ENCODE measurements around the gene PCYT2. TPM values are rescaled to one million over a fixed set of nuclear protein-coding genes. Genes with fewer than 3 reads are reported as not detected.

PCYT2 gene
- total RNA-seq, 2 experiments from 2014 or later = 18.7 to 18.9 TPM

- Mint-ChIP-seq H3K36me3 (ENCODE audit: low read depth) (peaks cover 10% of the 10 kb centered on the region), H3K27me3 (no peaks in the 10 kb centered on the region), H3K9me3 (no peaks in the 10 kb centered on the region), H3K4me1 (ENCODE audit: low read depth) (peaks cover 29% of the 10 kb centered on the region), H3K27ac (no peak overlapping the region), H3K4me3 (no peak overlapping the region)
- no peak overlapping the region for H3K4me3 ChIP-seq (ENCODE audit: low read length)
- H3K27ac ChIP-seq (ENCODE audit: low read depth in 1 of 2, low read length in 2 of 2) = no peak overlapping the region
- peaks cover 52% of the 10 kb centered on the region for H3K4me1 ChIP-seq (ENCODE audit: insufficient read depth, low read length)
- TF ChIP-seq, protein P1, sequence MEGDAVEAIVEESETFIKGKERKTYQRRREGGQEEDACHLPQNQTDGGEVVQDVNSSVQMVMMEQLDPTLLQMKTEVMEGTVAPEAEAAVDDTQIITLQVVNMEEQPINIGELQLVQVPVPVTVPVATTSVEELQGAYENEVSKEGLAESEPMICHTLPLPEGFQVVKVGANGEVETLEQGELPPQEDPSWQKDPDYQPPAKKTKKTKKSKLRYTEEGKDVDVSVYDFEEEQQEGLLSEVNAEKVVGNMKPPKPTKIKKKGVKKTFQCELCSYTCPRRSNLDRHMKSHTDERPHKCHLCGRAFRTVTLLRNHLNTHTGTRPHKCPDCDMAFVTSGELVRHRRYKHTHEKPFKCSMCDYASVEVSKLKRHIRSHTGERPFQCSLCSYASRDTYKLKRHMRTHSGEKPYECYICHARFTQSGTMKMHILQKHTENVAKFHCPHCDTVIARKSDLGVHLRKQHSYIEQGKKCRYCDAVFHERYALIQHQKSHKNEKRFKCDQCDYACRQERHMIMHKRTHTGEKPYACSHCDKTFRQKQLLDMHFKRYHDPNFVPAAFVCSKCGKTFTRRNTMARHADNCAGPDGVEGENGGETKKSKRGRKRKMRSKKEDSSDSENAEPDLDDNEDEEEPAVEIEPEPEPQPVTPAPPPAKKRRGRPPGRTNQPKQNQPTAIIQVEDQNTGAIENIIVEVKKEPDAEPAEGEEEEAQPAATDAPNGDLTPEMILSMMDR (IDR thresholded peaks at IDR 0.05) = no peak
- intact Hi-C loops (cut with DNase I, micrococcal nuclease) = no loop called here
- ChIA-PET POLR2A (no interaction called here), CTCF (no interaction called here)
- ATAC-seq (ENCODE audit: poor library complexity) = no peak
- no peaks in the 10 kb centered on the region for H3K9me3 ChIP-seq (ENCODE audit: control insufficient read depth in 1 of 2, insufficient read depth in 1 of 2, low read length in 2 of 2)
- no peaks in the 10 kb centered on the region for H3K27me3 ChIP-seq (ENCODE audit: control insufficient read depth in 1 of 2, insufficient read depth in 2 of 2, low read length in 2 of 2)
- H3K36me3 ChIP-seq (ENCODE audit: insufficient read depth, low read length) = peaks cover 4% of the 10 kb centered on the region
- DNase-seq = no peak
Observed at GRCh38 chr17:81922566-81923301, 11.5 kb upstream of the PCYT2 start.

DNA sequence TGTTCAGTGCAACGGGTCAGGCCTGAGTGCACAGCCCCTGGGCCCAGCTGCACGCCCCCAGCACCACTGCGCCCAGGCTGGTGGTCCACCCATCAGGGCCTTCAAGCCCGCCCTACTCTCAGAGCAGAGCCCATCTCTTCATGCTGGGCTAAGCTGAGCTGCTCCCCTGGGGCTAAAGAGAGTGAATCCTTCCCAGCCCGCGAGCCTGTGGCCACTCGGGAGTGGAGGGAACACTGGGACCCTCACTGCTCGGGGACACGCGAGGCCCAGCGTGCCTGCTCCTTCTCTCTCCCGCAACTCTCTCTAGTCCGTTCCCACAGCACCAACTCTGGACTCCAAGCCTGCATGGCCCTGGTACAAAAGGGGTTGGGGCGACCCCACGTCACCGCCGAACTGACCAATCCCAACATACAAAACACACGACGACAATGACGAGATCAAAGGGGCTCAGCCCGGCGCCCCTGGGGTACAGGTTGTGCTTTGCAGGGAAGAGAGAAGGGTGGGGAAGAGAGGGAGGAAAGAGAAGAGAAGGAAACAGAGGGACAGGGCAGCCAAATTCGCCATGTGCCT, 10.9 kb upstream of the PCYT2 start:
- H3K4me1 ChIP-seq (ENCODE audit: insufficient read depth, low read length) = peaks cover 57% of the 10 kb centered on the region

GRCh38 chr17:81921537-81921862, 10.3 kb upstream of the PCYT2 start:
- H3K36me3 Mint-ChIP-seq (ENCODE audit: low read depth) = peaks cover 18% of the 10 kb centered on the region
- H3K4me3 ChIP-seq (ENCODE audit: low read length) = no peak overlapping the region
- TF ChIP-seq, protein P1 (IDR thresholded peaks at IDR 0.05) = no peak
- H3K4me1 ChIP-seq (ENCODE audit: insufficient read depth, low read length) = peaks cover 59% of the 10 kb centered on the region
- DNase-seq = no peak
- H3K4me1 Mint-ChIP-seq (ENCODE audit: low read depth) = peaks cover 36% of the 10 kb centered on the region
- no peak overlapping the region for H3K4me3 Mint-ChIP-seq
- H3K27me3 ChIP-seq (ENCODE audit: control insufficient read depth in 1 of 2, insufficient read depth in 2 of 2, low read length in 2 of 2) = no peaks in the 10 kb centered on the region
- ChIA-PET CTCF (interaction anchor here (0.8 kb wide), 1 partner anchor 38 kb away, joined by 3 read pairs; no protein-coding TSS in a partner anchor), POLR2A (interaction anchor here (0.6 kb wide), 1 partner anchor 17 kb away, joined by 3 read pairs; no protein-coding TSS in a partner anchor)
- intact Hi-C loops (cut with DNase I, micrococcal nuclease) = no loop called here
- no peaks in the 10 kb centered on the region for H3K27me3 Mint-ChIP-seq
- H3K36me3 ChIP-seq (ENCODE audit: insufficient read depth, low read length) = peaks cover 4% of the 10 kb centered on the region
- no peaks in the 10 kb centered on the region for H3K9me3 Mint-ChIP-seq
- ATAC-seq (ENCODE audit: poor library complexity) = no peak
- no peak overlapping the region for H3K27ac ChIP-seq (ENCODE audit: low read depth in 1 of 2, low read length in 2 of 2)
- H3K27ac Mint-ChIP-seq = no peak overlapping the region
- no peaks in the 10 kb centered on the region for H3K9me3 ChIP-seq (ENCODE audit: control insufficient read depth in 1 of 2, insufficient read depth in 1 of 2, low read length in 2 of 2)

More for the DNA sequence above, 10.9 kb upstream of the PCYT2 start:
- intact Hi-C loops (cut with DNase I, micrococcal nuclease) = no loop called here
- peaks cover 13% of the 10 kb centered on the region for H3K36me3 Mint-ChIP-seq (ENCODE audit: low read depth)
- H3K4me1 Mint-ChIP-seq (ENCODE audit: low read depth) = peaks cover 33% of the 10 kb centered on the region
- H3K9me3 ChIP-seq (ENCODE audit: control insufficient read depth in 1 of 2, insufficient read depth in 1 of 2, low read length in 2 of 2) = no peaks in the 10 kb centered on the region
- H3K9me3 Mint-ChIP-seq = no peaks in the 10 kb centered on the region
- POLR2A ChIA-PET = no interaction called here
- peaks cover 4% of the 10 kb centered on the region for H3K36me3 ChIP-seq (ENCODE audit: insufficient read depth, low read length)
- TF ChIP-seq, protein P1 (IDR thresholded peaks at IDR 0.05) = no peak
- H3K27me3 ChIP-seq (ENCODE audit: control insufficient read depth in 1 of 2, insufficient read depth in 2 of 2, low read length in 2 of 2) = no peaks in the 10 kb centered on the region
- DNase-seq (no peak), ATAC-seq (ENCODE audit: poor library complexity) (no peak)
- H3K4me3 Mint-ChIP-seq = no peak overlapping the region
- no peak overlapping the region for H3K4me3 ChIP-seq (ENCODE audit: low read length)
- CTCF ChIA-PET = no interaction called here
- no peak overlapping the region for H3K27ac Mint-ChIP-seq
- H3K27me3 Mint-ChIP-seq = no peaks in the 10 kb centered on the region
- H3K27ac ChIP-seq (ENCODE audit: low read depth in 1 of 2, low read length in 2 of 2) = no peak overlapping the region

Measured in CD4-positive, alpha-beta T cell (primary cell).